Ascending aorta (tissue), 2 donors: ENCODE measurements around the gene NKAPL. TPM values are rescaled to one million over a fixed set of nuclear protein-coding genes. Genes with fewer than 3 reads are reported as not detected.
A peak's percentile ranks its signal among the peaks of the same experiment; 100 is the strongest.

Experiments
- DNase-seq, 2 donors: peaks; one replicate each; pipeline ENCODE4 v3.0.0-alpha.2; 2019; ENCODE audit warnings: low spot score in 2 of 2
- H3K27ac ChIP-seq, 2 donors: fragments of 200-600 bp; sonication (generic); one replicate each; pipeline ENCODE4 v1.5.1; 2016 to 2017; ENCODE audit warnings: mild to moderate bottlenecking in 1 of 2
- H3K27me3 ChIP-seq: fragments of 200-600 bp; sonication (generic); one replicate; pipeline ENCODE4 v1.5.1; 2017
- H3K36me3 ChIP-seq, 2 donors: fragments of 200-600 bp; sonication (generic); one replicate each; pipeline ENCODE4 v1.5.1; 2016
- H3K4me1 ChIP-seq, 2 donors: fragments of 200-600 bp; sonication (generic); one replicate each; pipeline ENCODE4 v1.5.1; 2016 to 2017; ENCODE audit warnings: mild to moderate bottlenecking in 1 of 2
- H3K4me3 ChIP-seq, 2 donors: fragments of 200-600 bp; sonication (generic); one replicate each; pipeline ENCODE4 v1.5.1; 2016 to 2017; ENCODE audit warnings: mild to moderate bottlenecking in 1 of 2
- H3K9me3 ChIP-seq, 2 donors: fragments of 200-600 bp; sonication (generic); one replicate each; pipeline ENCODE4 v1.5.1; 2016
- intact Hi-C: fragments of 100-400 bp; cut with DNase I; formaldehyde crosslinking; loops from one replicate; pipeline ENCODE4 v1.15.1; 2023
- total RNA-seq: library from RNA; depleted of rRNA; stranded (reverse); fragments of >200 nt; gene quantifications from one replicate; pipeline ENCODE4 v1.1.0, GENCODE V29; 2016
- TF ChIP-seq, protein P1 (sequence below), 3 experiments: fragments of 200-600 bp in 2 of 3; fragments of 450-650 bp in 1 of 3; sonication (generic) in 2 of 3; IDR thresholded peaks; one replicate each; pipeline ENCODE4 v1.5.1; 2016 to 2019; ENCODE audit warnings: antibody characterized with exemption in 3 of 3, mild to moderate bottlenecking in 1 of 3, moderate library complexity in 1 of 3

The NKAPL gene
- total RNA-seq, 1 donor from 2014 or later, result not detected

DNA sequence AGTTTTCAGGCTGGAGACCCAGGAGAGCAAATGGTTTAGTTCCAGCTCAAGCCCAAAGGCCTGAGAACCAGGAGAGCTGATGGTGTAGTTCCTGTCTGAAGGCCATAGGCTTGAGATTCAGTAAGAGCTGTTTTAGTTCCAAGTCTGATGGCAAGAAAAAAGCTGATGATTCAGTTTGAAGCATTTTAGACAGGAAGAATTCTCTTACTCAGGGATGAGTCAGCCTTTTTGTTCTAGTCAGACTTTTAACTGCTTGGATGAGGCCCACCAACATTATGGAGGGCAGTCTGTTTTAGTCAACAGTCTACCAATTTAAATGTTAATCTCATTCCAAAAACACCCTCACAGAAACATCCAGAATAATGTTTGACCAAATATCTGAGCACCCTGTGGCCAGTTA is 10.4 kb downstream of the NKAPL start:
- peaks cover 0 to 15% of the 10 kb centered on the region in 2 donors for H3K4me1 ChIP-seq
- no peak for DNase-seq
- no peak overlapping the region for H3K4me3 ChIP-seq
- H3K9me3 ChIP-seq, result no peaks in the 10 kb centered on the region
- TF ChIP-seq, protein P1, sequence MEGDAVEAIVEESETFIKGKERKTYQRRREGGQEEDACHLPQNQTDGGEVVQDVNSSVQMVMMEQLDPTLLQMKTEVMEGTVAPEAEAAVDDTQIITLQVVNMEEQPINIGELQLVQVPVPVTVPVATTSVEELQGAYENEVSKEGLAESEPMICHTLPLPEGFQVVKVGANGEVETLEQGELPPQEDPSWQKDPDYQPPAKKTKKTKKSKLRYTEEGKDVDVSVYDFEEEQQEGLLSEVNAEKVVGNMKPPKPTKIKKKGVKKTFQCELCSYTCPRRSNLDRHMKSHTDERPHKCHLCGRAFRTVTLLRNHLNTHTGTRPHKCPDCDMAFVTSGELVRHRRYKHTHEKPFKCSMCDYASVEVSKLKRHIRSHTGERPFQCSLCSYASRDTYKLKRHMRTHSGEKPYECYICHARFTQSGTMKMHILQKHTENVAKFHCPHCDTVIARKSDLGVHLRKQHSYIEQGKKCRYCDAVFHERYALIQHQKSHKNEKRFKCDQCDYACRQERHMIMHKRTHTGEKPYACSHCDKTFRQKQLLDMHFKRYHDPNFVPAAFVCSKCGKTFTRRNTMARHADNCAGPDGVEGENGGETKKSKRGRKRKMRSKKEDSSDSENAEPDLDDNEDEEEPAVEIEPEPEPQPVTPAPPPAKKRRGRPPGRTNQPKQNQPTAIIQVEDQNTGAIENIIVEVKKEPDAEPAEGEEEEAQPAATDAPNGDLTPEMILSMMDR (IDR thresholded peaks at IDR 0.05), result no peak
- H3K36me3 ChIP-seq, result peaks cover 26 to 29% of the 10 kb centered on the region in 2 donors
- H3K27me3 ChIP-seq, result no peaks in the 10 kb centered on the region
- no peak overlapping the region for H3K27ac ChIP-seq
- intact Hi-C loops, result loop anchor here (5.0 to 10.0 kb wide), 3 partner anchors 42 to 1795 kb away; partner anchors contain the start of genes POLR1H, PPP1R11 and ZSCAN9

DNA sequence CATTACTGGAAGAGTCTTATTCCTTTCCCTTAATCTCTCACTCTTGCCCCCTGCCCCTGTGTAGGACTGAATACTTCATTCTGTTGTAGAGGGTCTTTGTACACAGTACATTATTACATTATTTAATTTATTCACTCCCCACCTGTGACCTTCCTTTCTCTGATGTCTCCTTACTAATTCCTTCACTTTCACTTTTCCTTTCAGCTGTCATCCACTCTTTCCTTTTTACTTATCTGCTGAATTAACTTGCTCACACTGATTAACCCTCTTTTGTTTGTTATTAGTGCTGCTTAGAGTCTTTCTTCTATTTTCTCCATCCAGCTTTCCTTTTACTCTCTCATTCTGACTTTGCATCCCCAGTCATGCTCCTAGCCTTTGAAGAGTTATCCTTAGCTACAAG is 15.8 kb downstream of the NKAPL start:
- Histone ChIP-seq H3K36me3 (peaks cover 54 to 58% of the 10 kb centered on the region in 2 donors), H3K27ac (no peak overlapping the region), H3K9me3 (no peaks in the 10 kb centered on the region), H3K27me3 (no peaks in the 10 kb centered on the region), H3K4me3 (no peak overlapping the region), H3K4me1 (no peaks in the 10 kb centered on the region)
- TF ChIP-seq, protein P1 (IDR thresholded peaks at IDR 0.05), result no peak
- no peak for DNase-seq
- intact Hi-C loops, result no loop called here

DNA sequence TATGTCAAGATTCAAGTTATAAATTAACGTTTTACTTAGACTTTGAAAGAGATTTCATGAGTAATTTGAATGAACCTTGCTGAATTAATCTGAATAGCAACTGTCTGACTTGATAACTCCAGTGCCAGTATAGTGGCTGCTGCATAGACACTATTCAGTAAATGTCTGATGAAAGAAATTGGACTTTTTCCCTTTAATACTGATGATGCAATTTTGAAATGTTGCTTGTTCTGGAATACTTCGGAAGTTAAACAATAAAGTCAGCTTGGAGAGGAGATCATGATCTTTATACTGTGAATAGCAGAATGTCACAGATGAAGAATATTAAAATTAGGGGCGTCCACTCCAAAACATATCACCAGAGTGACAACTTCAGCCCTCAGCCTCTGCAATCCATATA is 18.6 kb downstream of the NKAPL start:
- Histone ChIP-seq H3K27ac (no peak overlapping the region), H3K4me3 (no peak overlapping the region), H3K9me3 (no peaks in the 10 kb centered on the region), H3K27me3 (no peaks in the 10 kb centered on the region), H3K4me1 (peaks cover 0 to 4% of the 10 kb centered on the region in 2 donors), H3K36me3 (peaks cover 45 to 46% of the 10 kb centered on the region in 2 donors)
- intact Hi-C loops, result no loop called here
- TF ChIP-seq, protein P1 (IDR thresholded peaks at IDR 0.05), result no peak
- DNase-seq, result no peak

DNA sequence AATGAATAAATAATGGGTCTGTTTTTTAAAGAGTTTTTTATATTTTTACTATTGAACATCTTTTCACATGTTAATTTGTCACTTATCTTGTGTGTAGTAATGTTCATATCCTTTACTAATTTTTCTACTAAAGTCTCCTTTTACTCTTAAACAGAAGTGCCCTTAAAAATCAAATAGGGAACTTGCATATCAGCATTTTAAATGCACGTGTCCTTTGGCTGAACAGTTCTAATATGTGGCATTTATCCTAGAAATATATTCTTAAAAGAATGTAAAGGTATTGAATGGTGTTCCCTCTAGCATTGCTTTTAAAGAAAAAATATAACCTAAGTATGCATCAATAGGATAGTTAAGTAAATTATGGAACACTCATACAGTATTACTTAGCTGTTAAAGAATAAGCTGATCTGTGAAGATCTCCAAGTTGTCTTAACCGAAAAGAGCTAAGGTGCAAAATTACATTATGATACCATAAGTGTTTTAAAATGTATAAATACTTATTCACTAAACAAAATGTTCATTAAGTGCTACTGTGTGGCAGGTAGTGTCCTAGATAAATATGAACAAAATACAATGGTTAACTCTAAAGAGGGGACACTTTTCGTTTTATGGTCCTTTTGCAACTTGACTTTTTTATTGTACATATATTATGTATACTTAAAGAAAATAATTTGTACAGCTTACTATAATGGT is 21.6 kb downstream of the NKAPL start:
- no peak for DNase-seq
- peak overlapping the region in 1 of 2 donors; percentile 63 for H3K27ac ChIP-seq
- H3K9me3 ChIP-seq, result no peaks in the 10 kb centered on the region
- peak overlapping the region; percentile 68 to 80 for H3K4me3 ChIP-seq
- peaks cover 0 to 4% of the 10 kb centered on the region in 2 donors for H3K4me1 ChIP-seq
- H3K36me3 ChIP-seq, result peaks cover 30 to 36% of the 10 kb centered on the region in 2 donors
- intact Hi-C loops, result loop anchor here (5.0 kb wide), 1 partner anchor 52 kb away; no protein-coding TSS in a partner anchor
- H3K27me3 ChIP-seq, result no peaks in the 10 kb centered on the region
- TF ChIP-seq, protein P1 (IDR thresholded peaks at IDR 0.05), result no peak

DNA sequence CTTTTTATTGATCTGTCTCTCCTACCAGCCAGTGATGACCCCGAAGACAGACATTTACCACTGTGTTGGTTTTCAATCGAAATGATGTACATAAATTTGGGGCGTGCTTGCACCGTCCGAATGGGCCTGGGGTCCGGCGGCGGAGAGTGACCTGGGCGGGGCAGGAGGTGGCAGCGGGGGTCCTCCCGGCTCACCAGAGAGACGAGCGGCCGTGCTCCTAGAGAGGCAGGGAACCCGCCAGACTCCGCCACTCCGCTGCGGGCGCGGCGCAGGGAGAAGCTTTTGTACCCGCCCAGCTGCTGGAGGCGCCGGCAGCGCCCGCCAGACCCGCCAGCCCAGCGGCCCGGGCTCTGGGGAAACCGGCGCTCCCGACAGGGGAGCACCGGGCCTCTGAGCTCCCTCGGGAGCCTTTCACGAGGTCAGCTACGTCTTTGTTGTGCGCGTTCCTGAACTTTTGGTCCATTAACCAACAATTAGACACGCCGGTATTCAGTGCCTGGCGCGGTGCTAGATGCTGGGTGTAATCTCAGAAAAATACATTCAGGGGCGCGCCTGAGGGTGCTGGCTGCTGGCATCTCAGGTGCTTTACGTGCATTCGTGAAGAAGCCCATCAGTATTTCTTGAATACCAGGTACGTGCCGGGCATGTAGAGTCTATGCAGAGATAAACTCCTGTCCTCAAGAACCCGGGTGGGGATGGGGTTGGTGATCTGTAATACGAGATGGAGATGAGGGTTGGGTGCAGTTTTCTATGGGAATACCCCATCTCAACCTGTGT is 22.4 kb downstream of the NKAPL start, which contains the start of gene PGBD1:
Gene PGBD1 (plus strand): TSS at position 285 of the 777 bp plus-strand sequence. CDS start 2,242 bp downstream, outside the sequence.
- H3K4me3 ChIP-seq, result peak within 1 kb of the TSS; percentile 68 to 80
- H3K4me1 ChIP-seq, result peaks cover 0 to 4% of the 10 kb centered on the region in 2 donors
- peaks cover 26 to 35% of the 10 kb centered on the region in 2 donors for H3K36me3 ChIP-seq
- TF ChIP-seq, protein P1 (IDR thresholded peaks at IDR 0.05), result no peak
- intact Hi-C loops, result loop anchor here (5.0 kb wide), 1 partner anchor 51 kb away; no protein-coding TSS in a partner anchor
- H3K27ac ChIP-seq, result peak within 1 kb of the TSS; percentile 45 to 63
- no peaks in the 10 kb centered on the region for H3K9me3 ChIP-seq
- H3K27me3 ChIP-seq, result no peaks in the 10 kb centered on the region
- peak in 1 of 2 donors; percentile 82 for DNase-seq
